Peyer's patch (tissue), 4 donors: ENCODE results near the gene ME1.

Experiments
- CTCF ChIP-seq, 6 experiments: fragments of 450-650 bp in 4 of 6; fragments of 200-600 bp in 2 of 6; sonication (generic) in 1 of 6; IDR thresholded peaks; one replicate each; pipeline ENCODE4 v1.5.1; 2017 to 2019; ENCODE audit warnings: antibody characterized with exemption in 6 of 6, mild to moderate bottlenecking in 3 of 6, moderate library complexity in 1 of 6
- POLR2A ChIP-seq, 2 donors: fragments of 450-650 bp; IDR thresholded peaks; one replicate each; pipeline ENCODE4 v1.5.1; 2017; ENCODE audit warnings: antibody characterized with exemption in 2 of 2, mild to moderate bottlenecking in 2 of 2, moderate library complexity in 2 of 2

DNA sequence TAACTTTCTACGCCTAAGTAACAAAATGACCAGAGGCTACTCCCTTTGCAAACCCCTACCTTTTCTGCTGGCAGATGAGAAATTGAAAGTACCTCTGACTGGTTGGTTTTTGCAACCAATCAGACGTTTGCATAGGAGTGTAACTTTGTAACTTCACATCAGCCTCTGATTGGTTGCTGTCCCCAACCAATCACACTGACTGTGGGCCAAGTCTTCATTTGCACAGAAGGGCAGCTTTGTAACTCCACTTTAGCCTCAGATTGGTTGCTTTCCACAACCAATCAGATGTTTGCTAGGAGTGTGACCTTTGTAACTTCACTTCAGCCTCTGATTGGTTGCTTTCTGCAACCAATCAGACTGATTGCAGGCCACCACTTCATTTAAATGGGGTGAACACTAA lies 89.1 kb downstream of the ME1 start:
- TF ChIP-seq CTCF (IDR thresholded peaks at IDR 0.05) (no peak), POLR2A (IDR thresholded peaks at IDR 0.05) (no peak)
